ENCODE results near the gene CLCN5.
A peak's percentile ranks its signal among the peaks of the same experiment; 100 is the strongest.
"Not testable (repeated sequence)": the region's sequence is repeated elsewhere in the genome, so short reads cannot be mapped to it uniquely, and the experiment has no call there.

The CLCN5 gene

DNA sequence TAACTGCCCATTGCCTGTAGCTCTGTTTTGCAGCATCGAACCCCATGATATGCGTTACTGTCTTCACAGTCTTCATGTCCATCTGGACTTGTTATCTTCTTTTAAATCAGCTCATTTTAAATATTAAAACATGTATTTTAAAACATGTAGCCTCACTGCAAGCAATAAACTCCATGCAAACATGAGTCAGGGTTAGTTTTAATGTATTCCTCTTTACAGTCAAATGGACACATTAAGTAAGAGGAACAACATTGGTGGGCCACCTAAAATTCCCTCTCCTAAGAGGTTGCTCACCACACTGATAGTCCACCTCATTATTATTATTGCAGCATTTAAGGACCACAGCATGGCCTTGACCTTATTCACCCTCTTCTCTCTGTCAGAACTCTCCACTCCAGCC, 74.1 kb downstream of the CLCN5 start:
- DNase-seq (ENCODE audit: low read depth) = no peak

- DNase-seq (ENCODE audit: low read depth) = no peak
Measured at GRCh38 chrX:49999087-49999486, 76.7 kb downstream of the CLCN5 start.

- no peak for DNase-seq (ENCODE audit: low read depth)
Measured at GRCh38 chrX:50000937-50001542, 78.6 kb downstream of the CLCN5 start.

- peak; percentile 5 for DNase-seq (ENCODE audit: low read depth)
Measured at GRCh38 chrX:50002067-50002714, 79.8 kb downstream of the CLCN5 start.

- no peak for DNase-seq (ENCODE audit: low read depth)
Measured at GRCh38 chrX:50003467-50003866, 81.1 kb downstream of the CLCN5 start.

GRCh38 chrX:50003927-50004326, 81.5 kb downstream of the CLCN5 start:
- no peak for DNase-seq (ENCODE audit: low read depth)

DNA sequence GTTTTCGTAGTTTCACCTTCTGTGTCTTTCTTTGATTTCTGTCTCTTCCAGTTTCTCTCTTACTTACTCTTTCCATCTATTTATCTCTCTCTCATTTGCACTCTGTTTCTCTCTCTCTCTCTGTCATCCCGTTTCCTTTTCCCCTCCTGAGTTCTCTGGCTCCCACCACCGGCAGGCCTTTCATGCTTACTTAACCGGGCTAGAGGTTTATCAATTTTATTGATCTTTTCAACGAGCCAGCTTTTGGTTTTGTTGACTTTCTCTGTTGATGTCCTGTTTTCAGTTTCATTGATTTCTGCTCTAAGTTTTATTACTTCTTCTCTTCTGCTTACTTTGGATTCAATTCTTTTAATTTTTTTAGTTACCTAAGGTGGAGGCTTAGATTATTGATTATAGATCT, 103.2 kb downstream of the CLCN5 start:
- not testable (repeated sequence) for DNase-seq (ENCODE audit: low read depth)

DNA sequence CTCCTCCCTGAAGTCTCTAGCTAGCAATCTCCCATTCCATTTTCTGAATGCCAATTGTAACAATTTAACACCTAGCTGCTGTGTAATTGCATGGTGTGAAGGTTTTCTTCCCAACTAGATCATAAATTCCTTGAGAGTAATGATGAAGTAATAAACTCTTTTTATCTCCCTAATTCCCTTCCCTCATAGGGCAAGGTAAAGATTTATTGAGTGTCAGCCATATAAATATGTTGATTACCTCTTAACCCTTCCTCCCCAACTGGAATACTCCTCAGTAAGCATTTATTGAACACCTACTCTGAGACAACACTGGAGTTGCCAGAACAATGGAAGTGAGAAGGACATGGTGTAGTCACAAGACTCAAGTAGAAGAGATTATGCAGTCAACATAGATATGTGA, 112.7 kb downstream of the CLCN5 start:
- no peak for DNase-seq (ENCODE audit: low read depth)

DNA sequence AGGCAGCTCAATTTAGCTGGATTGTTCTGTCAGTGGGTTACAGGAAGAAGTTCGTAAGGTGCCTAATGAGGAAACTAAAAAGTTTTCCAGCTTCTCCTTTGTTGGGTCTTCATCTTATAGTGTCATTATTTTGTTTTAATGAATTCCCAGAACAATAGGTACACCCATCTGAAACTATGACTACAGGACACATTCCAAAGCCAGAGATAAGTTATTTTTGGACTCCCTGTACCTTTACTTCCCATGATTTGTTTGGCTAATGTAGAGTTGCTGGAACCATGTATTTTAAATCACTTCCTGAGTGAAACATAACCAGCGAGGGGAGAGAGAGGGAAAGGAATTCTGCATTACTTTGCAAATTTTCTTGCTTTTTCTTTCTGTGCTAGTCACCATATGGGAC, 114.0 kb downstream of the CLCN5 start:
- DNase-seq (ENCODE audit: low read depth) = no peak

DNA sequence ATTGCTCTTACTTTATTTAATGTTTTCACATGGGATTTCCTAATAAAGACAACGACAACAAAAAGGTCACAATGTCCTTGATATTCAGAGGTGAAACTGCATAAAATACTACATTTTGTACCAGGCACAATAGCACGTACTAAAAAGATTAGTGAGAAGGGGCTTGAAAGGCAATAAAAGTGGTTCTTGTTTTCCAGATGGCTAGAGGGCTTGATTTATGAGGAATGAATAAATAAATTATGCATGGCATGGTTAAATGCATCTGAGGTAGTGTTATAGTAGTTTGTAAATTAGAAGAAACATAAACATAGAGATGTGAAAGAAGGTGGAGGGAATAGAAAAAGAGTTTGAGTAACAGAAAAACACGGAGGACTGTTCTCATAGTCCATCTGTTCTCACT, 123.4 kb downstream of the CLCN5 start:
- no peak for DNase-seq (ENCODE audit: low read depth)

DNA sequence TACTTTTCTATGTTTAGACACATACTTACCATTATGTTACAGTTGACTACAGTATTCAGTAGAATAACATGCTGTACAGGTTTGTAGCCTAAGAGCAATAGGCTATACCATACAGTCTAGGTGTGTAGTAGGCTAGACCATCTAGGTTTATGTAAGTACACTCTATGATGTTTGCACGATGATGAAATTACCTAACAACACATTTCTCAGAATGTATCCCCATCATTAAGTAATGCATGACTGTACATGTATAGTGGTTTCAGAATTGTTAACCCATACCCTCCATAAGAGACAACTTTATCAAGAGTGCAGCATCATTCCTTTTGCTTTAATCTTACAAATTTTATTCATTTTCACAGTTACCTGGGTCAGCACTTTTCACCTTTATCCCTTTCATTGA, 126.8 kb downstream of the CLCN5 start:
- DNase-seq (ENCODE audit: low read depth) = no peak

DNA sequence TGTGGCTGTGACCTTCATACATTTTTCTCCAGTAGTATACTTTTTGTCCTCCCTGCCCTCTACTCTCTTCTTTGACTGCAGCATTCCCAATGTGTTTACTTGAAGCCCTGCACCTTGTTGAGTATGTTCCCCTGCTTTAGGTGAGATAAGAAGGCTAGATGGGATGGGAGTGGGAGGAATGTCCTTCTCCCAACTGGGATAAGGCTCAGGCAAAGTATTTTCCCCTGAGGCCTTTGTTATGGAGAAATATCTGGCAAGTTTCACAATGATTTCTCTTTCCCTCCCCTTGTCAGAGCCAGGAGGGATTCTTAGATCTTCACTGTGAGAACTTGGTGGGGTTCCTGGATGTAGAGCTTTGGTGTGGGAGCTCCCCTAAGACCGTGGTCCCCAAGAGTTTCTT, 131.8 kb downstream of the CLCN5 start:
- no peak for DNase-seq (ENCODE audit: low read depth)

GRCh38 chrX:50066318-50066937, 144.0 kb downstream of the CLCN5 start:
- DNase-seq (ENCODE audit: low read depth) = no peak

GRCh38 chrX:50067435-50068284, 145.3 kb downstream of the CLCN5 start:
- DNase-seq (ENCODE audit: low read depth) = peak; percentile 39

DNA sequence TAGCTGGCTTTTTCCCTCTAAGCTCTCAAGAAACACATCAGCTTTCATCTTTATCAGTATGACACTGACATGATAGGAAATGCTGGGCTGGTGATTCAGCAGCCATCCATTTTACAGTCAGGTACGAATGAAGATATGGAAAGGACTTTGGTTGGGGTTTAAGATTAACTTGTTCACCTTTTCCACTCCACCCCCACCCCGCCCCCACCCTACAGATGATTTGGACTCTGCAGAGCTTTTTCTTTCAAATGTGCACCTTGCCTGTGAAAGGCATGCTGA, 145.8 kb downstream of the CLCN5 start:
- DNase-seq (ENCODE audit: low read depth) = no peak

DNA sequence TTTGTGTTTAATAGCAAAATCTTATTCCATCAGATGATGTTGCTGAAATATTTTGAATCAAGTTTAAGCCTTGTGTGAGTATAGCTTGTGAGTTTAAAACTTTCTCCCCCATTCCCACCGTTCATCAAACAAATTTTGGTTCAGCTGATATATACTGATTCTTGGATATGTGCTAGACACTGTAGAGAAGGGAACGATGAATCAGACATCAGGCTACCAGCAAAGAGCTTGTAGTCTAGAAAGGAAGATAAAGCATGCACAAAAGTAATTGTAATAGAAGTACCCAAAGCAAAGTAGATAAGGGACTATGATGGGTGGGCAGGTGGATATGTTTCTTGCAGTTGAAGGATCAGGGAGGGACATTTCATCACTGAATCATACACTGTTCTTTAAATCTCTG, 146.5 kb downstream of the CLCN5 start:
- DNase-seq (ENCODE audit: low read depth) = no peak

DNA sequence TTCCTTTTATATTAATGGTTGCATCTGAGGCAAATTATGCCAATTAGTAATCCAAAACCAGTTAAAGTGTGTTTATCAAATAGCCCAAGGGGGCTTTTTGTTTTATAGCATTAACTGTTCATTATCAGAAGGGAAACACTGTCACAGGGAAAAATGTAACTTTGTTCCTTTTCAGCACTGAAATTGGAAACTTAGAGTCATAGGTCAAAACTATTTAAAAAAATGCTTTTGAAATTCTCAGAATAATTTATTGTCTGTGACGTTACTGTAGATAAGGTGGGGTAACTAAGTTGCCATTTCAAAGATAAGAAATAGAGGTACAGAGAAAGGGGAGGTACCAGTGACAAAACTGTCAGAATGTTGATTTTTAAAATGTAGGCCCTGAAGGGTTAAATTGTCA, 149.1 kb downstream of the CLCN5 start:
- DNase-seq (ENCODE audit: low read depth) = no peak

DNA sequence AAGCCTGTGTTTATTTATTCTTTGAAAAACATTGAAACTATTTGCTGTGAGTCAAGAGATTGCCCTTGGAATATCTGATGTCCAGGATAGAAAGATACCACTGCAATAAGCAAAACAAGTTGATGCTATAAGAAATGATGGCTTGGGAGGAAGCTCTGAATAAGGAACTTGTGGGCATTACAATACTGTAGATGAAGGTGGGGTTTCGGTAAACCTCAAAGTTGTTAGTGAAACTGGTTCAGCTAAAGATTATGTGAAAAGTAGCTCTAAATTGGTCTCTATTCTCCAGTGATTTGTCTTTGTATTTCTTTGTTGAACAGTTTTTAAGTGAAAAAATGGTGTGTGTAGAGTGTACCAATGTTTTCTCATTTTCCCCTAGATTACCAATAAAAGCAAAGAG, 149.7 kb downstream of the CLCN5 start:
- no peak for DNase-seq (ENCODE audit: low read depth)

GRCh38 chrX:50073601-50074000, 151.2 kb downstream of the CLCN5 start:
- no peak for DNase-seq (ENCODE audit: low read depth)

- no peak for DNase-seq (ENCODE audit: low read depth)
Measured at GRCh38 chrX:50075630-50076339, 153.4 kb downstream of the CLCN5 start.

GRCh38 chrX:50081282-50081889, 159.0 kb downstream of the CLCN5 start:
- peak; percentile 29 for DNase-seq (ENCODE audit: low read depth)

GRCh38 chrX:50082741-50083140, 160.3 kb downstream of the CLCN5 start:
- DNase-seq (ENCODE audit: low read depth) = no peak
